ENCODE results near the gene ZNF438.

DNA sequence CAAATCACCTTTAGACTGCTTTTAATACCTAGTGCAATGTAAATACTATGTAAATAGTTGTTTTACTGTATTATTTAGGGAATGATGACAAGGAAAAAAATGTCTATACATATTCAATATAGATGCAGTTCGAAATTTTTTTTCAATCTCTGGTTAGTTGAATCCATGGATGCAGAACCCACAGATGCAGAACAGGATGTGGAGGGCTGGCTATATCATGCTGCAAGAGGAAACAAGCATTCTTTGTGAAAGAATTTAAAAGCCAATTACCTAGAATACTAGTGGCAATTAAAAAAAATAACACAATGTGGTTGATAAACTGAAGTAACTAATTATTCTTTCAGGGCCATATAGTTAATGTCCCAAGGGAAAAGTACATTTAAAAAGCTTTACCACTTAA, 170.4 kb downstream of the ZNF438 start:
- no peak for TF ChIP-seq POLR2A (IDR thresholded peaks at IDR 0.05)
- TF ChIP-seq, protein P1, sequence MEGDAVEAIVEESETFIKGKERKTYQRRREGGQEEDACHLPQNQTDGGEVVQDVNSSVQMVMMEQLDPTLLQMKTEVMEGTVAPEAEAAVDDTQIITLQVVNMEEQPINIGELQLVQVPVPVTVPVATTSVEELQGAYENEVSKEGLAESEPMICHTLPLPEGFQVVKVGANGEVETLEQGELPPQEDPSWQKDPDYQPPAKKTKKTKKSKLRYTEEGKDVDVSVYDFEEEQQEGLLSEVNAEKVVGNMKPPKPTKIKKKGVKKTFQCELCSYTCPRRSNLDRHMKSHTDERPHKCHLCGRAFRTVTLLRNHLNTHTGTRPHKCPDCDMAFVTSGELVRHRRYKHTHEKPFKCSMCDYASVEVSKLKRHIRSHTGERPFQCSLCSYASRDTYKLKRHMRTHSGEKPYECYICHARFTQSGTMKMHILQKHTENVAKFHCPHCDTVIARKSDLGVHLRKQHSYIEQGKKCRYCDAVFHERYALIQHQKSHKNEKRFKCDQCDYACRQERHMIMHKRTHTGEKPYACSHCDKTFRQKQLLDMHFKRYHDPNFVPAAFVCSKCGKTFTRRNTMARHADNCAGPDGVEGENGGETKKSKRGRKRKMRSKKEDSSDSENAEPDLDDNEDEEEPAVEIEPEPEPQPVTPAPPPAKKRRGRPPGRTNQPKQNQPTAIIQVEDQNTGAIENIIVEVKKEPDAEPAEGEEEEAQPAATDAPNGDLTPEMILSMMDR (IDR thresholded peaks at IDR 0.05): no peak
- TF ChIP-seq POLR2AphosphoS5 (IDR thresholded peaks at IDR 0.05): no peak
- TF ChIP-seq EP300 (IDR thresholded peaks at IDR 0.05): no peak
